B cell (primary cell): ENCODE measurements around the gene CCDC85C. TPM values are rescaled to one million over a fixed set of nuclear protein-coding genes. Genes with fewer than 3 reads are reported as not detected.

Source experiments
- ATAC-seq: fragments of 200-7000 bp; cut with Tn5 transposase; one replicate; pipeline ENCODE4 v1.10.0; 2021; ENCODE audit warnings: low read depth, mild to moderate bottlenecking, moderate number of reproducible peaks, moderate library complexity
- CTCF ChIA-PET: fragments of 350-600 bp; sonication (Branson Sonifier 250); formaldehyde crosslinking; loops from one replicate; lab custom pipeline; 2021; ENCODE audit warnings: antibody characterized with exemption, inconsistent platforms; lab: Charles Lee
- POLR2A ChIA-PET: fragments of 350-600 bp; sonication (Branson Sonifier 250); formaldehyde crosslinking; loops from one replicate; lab custom pipeline; 2021; ENCODE audit warnings: antibody characterized with exemption; lab: Charles Lee
- DNase-seq: peaks from one replicate; pipeline ENCODE4 v3.0.0; 2013
- H2AFZ ChIP-seq: 2 replicates; pipeline ENCODE4 v1.6.1; 2012; ENCODE audit warnings: mild to moderate bottlenecking, low read depth, low read length; ENCODE audit not compliant: insufficient read depth, poor library complexity, severe bottlenecking
- H3K27ac ChIP-seq, 2 donors: 1 replicate in 1 of 2; 2 replicates in 1 of 2; pipeline ENCODE4 v1.5.1; 2012 to 2013; ENCODE audit warnings: low read length in 2 of 2, mild to moderate bottlenecking in 2 of 2, moderate library complexity in 1 of 2
- H3K27me3 ChIP-seq, 4 experiments: fragments of 200-600 bp in 1 of 4; sonication (generic) in 1 of 4; replicated peaks in 1 of 4; 1 replicate in 2 of 4; 2 replicates in 2 of 4; pipeline versions ENCODE4 v1.6.1 to v1.7.0; 2013 to 2016; ENCODE audit warnings: low read length in 3 of 4, mild to moderate bottlenecking in 2 of 4, mixed read lengths in 1 of 4, moderate library complexity in 1 of 4; ENCODE audit not compliant: insufficient read depth in 4 of 4, control insufficient read depth in 3 of 4; ENCODE audit errors: control extremely low read depth in 1 of 4
- H3K36me3 ChIP-seq, 2 experiments: replicated peaks in 1 of 2; 1 replicate in 1 of 2; 2 replicates in 1 of 2; pipeline versions ENCODE4 v1.6.1 to v1.7.1; 2013; ENCODE audit warnings: low read length in 1 of 2; ENCODE audit not compliant: insufficient read depth in 2 of 2, control insufficient read depth in 1 of 2; ENCODE audit errors: control extremely low read depth in 1 of 2, extremely low read depth in 1 of 2
- H3K4me1 ChIP-seq, 2 donors: fragments of 200-600 bp in 1 of 2; sonication (generic) in 1 of 2; 1 replicate in 1 of 2; 2 replicates in 1 of 2; pipeline versions ENCODE4 v1.5.1 to v1.6.1; 2013 to 2017; ENCODE audit warnings: low read length in 2 of 2; ENCODE audit not compliant: control insufficient read depth in 2 of 2, insufficient read depth in 2 of 2
- H3K4me2 ChIP-seq: replicated peaks from 2 replicates; pipeline ENCODE3; 2012; ENCODE audit warnings: mild to moderate bottlenecking, low read depth, low read length; ENCODE audit not compliant: poor library complexity, severe bottlenecking
- H3K4me3 ChIP-seq, 5 experiments: fragments of 200-600 bp in 1 of 5; sonication (generic) in 1 of 5; 1 replicate in 3 of 5; 2 replicates in 2 of 5; pipeline versions ENCODE4 v1.5.1 to v1.7.0; 2011 to 2016; ENCODE audit warnings: low read length in 4 of 5, mild to moderate bottlenecking in 4 of 5, low read depth in 2 of 5, control low read depth in 1 of 5, moderate library complexity in 1 of 5; ENCODE audit not compliant: insufficient read depth in 1 of 5; ENCODE audit errors: control extremely low read depth in 1 of 5, extremely low read depth in 1 of 5
- H3K79me2 ChIP-seq: fragments of 200-600 bp; sonication (generic); one replicate; pipeline ENCODE4 v1.6.0; 2016; ENCODE audit warnings: low read length; ENCODE audit not compliant: control insufficient read depth, insufficient read depth
- H3K9ac ChIP-seq: fragments of 200-600 bp; sonication (generic); 2 replicates; pipeline ENCODE4 v1.6.1; 2017; ENCODE audit warnings: mild to moderate bottlenecking, low read length, moderate library complexity
- H3K9me3 ChIP-seq, 3 donors: one replicate each; pipeline versions ENCODE4 v1.6.1 to v1.7.1; 2013; ENCODE audit warnings: low read length in 2 of 3; ENCODE audit not compliant: control insufficient read depth in 2 of 3, insufficient read depth in 1 of 3; ENCODE audit errors: control extremely low read depth in 1 of 3
- H4K20me1 ChIP-seq: 2 replicates; pipeline ENCODE4 v1.6.0; 2012; ENCODE audit warnings: mild to moderate bottlenecking, low read length; ENCODE audit not compliant: insufficient read depth, control insufficient read depth, poor library complexity, severe bottlenecking
- H3K27ac Mint-ChIP-seq: one replicate; pipeline ENCODE4 v1.8.0; 2021; ENCODE audit warnings: mixed read lengths
- H3K27me3 Mint-ChIP-seq: one replicate; pipeline ENCODE4 v1.8.0; 2021; ENCODE audit warnings: mixed read lengths
- H3K4me1 Mint-ChIP-seq: one replicate; pipeline ENCODE4 v1.8.0; 2021; ENCODE audit warnings: mixed read lengths
- H3K4me3 Mint-ChIP-seq: one replicate; pipeline ENCODE4 v1.8.0; 2021; ENCODE audit warnings: mixed read lengths
- H3K9me3 Mint-ChIP-seq: one replicate; pipeline ENCODE4 v1.8.0; 2022; ENCODE audit warnings: mixed read lengths; ENCODE audit not compliant: insufficient read depth
- EZH2 ChIP-seq: IDR thresholded peaks from 2 replicates; pipeline ENCODE4 v1.6.1; 2012; ENCODE audit warnings: borderline replicate concordance, low read depth, mild to moderate bottlenecking, moderate library complexity, low read length; ENCODE audit not compliant: insufficient read depth, poor library complexity, severe bottlenecking
- WGBS: methylation state at CpG from one replicate; pipeline ENCODE4 v1.1.5; 2013; ENCODE audit warnings: missing lambda C conversion rate; ENCODE audit not compliant: insufficient coverage; 5-methylcytosine and 5-hydroxymethylcytosine counted together
- intact Hi-C: fragments of 100-400 bp; cut with micrococcal nuclease; formaldehyde crosslinking; loops from one replicate; pipeline ENCODE4 v1.10.0; 2022
- polyA plus RNA-seq: library from polyadenylated mRNA; depleted of rRNA; stranded (reverse); fragments of >200 nt; gene quantifications from 2 replicates; pipeline ENCODE4 v1.2.3, GENCODE V29; 2012
- total RNA-seq, 2 donors: library from RNA; stranded (reverse); fragments of 120-200 nt in 1 of 2; gene quantifications; 1 replicate in 1 of 2; 2 replicates in 1 of 2; pipeline versions ENCODE4 v1.2.3 to v1.2.4, GENCODE V29; 2013 to 2022
- TF ChIP-seq, protein P1 (sequence below): fragments of 200-600 bp; IDR thresholded peaks from one replicate; pipeline ENCODE4 v1.8.0; 2022; ENCODE audit warnings: antibody characterized with exemption, mild to moderate bottlenecking

Gene CCDC85C
- total and polyA plus RNA-seq, 2 donors (not counting 1 experiment from before 2014, with no cell fraction given): 0.52 to 2.7 TPM

DNA sequence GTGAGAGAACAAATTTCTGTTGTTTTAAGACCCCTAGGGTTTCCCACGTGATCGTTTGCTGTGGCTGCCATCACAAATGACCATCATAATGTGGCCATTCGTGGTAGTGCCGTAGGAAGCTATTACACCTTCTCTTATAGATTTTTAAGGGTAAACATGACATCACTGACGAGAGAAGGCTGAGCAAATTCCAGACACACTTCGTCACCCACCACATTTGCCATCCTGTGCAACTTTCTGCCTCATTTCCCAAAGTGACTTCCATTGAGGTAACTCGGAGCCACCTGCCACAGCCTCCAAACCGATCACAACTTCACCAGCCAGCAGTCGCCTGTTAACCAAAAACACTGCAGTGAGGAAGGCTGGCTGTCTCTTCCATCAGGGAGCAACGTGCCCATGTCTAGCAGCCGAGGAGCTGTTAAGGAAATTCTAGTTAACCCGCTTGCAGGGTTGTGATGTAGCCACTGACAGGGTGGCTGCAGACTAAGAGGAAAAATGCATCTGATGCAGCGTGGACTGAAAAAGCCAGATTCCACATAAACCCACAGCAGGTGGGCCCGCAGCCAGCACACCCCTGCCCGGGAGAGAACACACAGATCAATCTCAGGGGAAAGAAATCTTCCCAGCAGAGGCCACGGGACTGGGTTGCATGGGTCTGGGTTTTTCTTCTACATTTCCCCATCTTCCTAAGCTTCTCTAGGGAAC lies 44.6 kb downstream of the CCDC85C start:
- Histone ChIP-seq H3K79me2 (no peaks in the 10 kb centered on the region), H3K4me1 (no peaks in the 10 kb centered on the region)
- no peak for ATAC-seq

DNA sequence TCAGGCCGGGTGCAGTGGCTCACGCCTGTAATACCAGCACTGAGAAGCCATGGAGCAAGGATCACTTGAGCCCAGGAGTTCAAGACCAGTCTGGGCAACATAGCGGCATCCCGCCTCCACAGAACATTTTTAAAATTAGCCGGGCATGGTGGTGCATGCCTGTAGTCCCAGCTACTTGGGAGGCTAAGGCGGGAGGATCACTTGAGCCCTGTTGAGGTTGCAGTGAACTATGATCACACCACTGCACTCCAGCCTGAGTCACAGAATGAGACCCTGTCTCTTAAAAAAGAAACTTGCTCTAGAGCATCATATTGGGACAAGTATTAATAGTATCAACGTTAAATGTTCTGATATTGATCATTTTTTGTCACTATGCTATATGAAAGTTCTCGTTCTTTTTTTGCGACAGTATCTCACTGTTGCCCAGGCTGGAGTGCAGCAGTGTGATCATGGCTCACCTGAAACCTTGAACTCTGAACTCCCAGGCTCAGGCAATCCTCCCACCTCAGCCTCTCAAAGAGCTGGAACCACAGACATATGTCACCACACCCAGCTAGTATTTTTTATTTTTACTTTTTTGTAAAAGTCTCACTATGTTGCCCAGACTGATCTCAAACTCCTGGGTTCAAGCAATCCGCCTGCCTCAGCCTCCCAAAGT lies 47.7 kb downstream of the CCDC85C start:
- no peaks in the 10 kb centered on the region for H3K36me3 ChIP-seq
- no peak overlapping the region for H3K27ac ChIP-seq
- CTCF ChIA-PET: no interaction called here
- no peaks in the 10 kb centered on the region for H3K79me2 ChIP-seq
- Mint-ChIP-seq H3K9me3 (no peaks in the 10 kb centered on the region), H3K27me3 (no peaks in the 10 kb centered on the region), H3K27ac (no peak overlapping the region), H3K4me1 (no peaks in the 10 kb centered on the region), H3K4me3 (no peak overlapping the region)
- H3K4me2 ChIP-seq: no peak overlapping the region
- no peaks in the 10 kb centered on the region for H3K9me3 ChIP-seq
- 94% methylated on average over 8 of the region's 10 CpGs for WGBS
- no peak for ATAC-seq
- no peaks in the 10 kb centered on the region for H3K27me3 ChIP-seq
- H4K20me1 ChIP-seq: no peaks in the 10 kb centered on the region
- H2AFZ ChIP-seq: no peak overlapping the region
- intact Hi-C loops: no loop called here
- POLR2A ChIA-PET: no interaction called here
- H3K4me3 ChIP-seq: no peak overlapping the region
- DNase-seq: no peak
- TF ChIP-seq EZH2: no peak
- TF ChIP-seq, protein P1, sequence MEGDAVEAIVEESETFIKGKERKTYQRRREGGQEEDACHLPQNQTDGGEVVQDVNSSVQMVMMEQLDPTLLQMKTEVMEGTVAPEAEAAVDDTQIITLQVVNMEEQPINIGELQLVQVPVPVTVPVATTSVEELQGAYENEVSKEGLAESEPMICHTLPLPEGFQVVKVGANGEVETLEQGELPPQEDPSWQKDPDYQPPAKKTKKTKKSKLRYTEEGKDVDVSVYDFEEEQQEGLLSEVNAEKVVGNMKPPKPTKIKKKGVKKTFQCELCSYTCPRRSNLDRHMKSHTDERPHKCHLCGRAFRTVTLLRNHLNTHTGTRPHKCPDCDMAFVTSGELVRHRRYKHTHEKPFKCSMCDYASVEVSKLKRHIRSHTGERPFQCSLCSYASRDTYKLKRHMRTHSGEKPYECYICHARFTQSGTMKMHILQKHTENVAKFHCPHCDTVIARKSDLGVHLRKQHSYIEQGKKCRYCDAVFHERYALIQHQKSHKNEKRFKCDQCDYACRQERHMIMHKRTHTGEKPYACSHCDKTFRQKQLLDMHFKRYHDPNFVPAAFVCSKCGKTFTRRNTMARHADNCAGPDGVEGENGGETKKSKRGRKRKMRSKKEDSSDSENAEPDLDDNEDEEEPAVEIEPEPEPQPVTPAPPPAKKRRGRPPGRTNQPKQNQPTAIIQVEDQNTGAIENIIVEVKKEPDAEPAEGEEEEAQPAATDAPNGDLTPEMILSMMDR: no peak
- no peak overlapping the region for H3K9ac ChIP-seq
- H3K4me1 ChIP-seq: no peaks in the 10 kb centered on the region

More for the DNA sequence above, 44.6 kb downstream of the CCDC85C start:
- Mint-ChIP-seq H3K9me3 (no peaks in the 10 kb centered on the region), H3K4me3 (no peak overlapping the region), H3K27ac (no peak overlapping the region), H3K27me3 (peaks cover 3% of the 10 kb centered on the region), H3K4me1 (no peaks in the 10 kb centered on the region)
- H3K4me3 ChIP-seq: no peak overlapping the region
- no peak overlapping the region for H3K27ac ChIP-seq
- no peak overlapping the region for H3K9ac ChIP-seq
- DNase-seq: no peak
- H3K36me3 ChIP-seq: no peaks in the 10 kb centered on the region
- ChIA-PET CTCF (no interaction called here), POLR2A (no interaction called here)
- 83% methylated on average over 10 of the region's 16 CpGs for WGBS
- H3K9me3 ChIP-seq: no peaks in the 10 kb centered on the region
- no peak overlapping the region for H3K4me2 ChIP-seq
- no peak overlapping the region for H2AFZ ChIP-seq
- H4K20me1 ChIP-seq: no peaks in the 10 kb centered on the region
- no peaks in the 10 kb centered on the region for H3K27me3 ChIP-seq
- no peak for TF ChIP-seq EZH2
- TF ChIP-seq, protein P1: no peak
- intact Hi-C loops: no loop called here
